HUES64 (cell line): Measurements from ENCODE around the gene MAL.

Source experiments
- H3K27ac ChIP-seq: 2 replicates; pipeline ENCODE4 v1.7.0; 2013; ENCODE audit warnings: low read depth, low read length, inconsistent platforms
- H3K27me3 ChIP-seq: 2 replicates; pipeline ENCODE4 v1.6.1; 2013; ENCODE audit warnings: mild to moderate bottlenecking, low read length; ENCODE audit not compliant: insufficient read depth
- H3K36me3 ChIP-seq: 2 replicates; pipeline ENCODE4 v1.6.1; 2013; ENCODE audit warnings: mild to moderate bottlenecking, low read length; ENCODE audit not compliant: insufficient read depth
- H3K4me1 ChIP-seq: 2 replicates; pipeline ENCODE4 v1.6.1; 2013; ENCODE audit warnings: mild to moderate bottlenecking, low read length, moderate library complexity; ENCODE audit not compliant: insufficient read depth
- H3K4me3 ChIP-seq: 2 replicates; pipeline ENCODE4 v1.5.1; 2013; ENCODE audit warnings: mild to moderate bottlenecking, low read length, moderate library complexity
- H3K9ac ChIP-seq: 2 replicates; pipeline ENCODE4 v1.6.1; 2013; ENCODE audit warnings: mild to moderate bottlenecking, low read depth, low read length
- H3K9me3 ChIP-seq: 2 replicates; pipeline ENCODE4 v1.6.1; 2013; ENCODE audit warnings: low read depth, low read length; ENCODE audit not compliant: insufficient read depth
- WGBS: fragments of 150-250, 120-280 bp; methylation state at CpG from one replicate; pipeline ENCODE4 v1.1.7; 2013; ENCODE audit warnings: missing lambda C conversion rate; 5-methylcytosine and 5-hydroxymethylcytosine counted together

Gene MAL

GRCh38 chr2:95052307-95052706 lies 26.8 kb downstream of the MAL start:
- WGBS: 91% methylated on average over 6 of the region's 6 CpGs
- Histone ChIP-seq H3K36me3 (no peaks in the 10 kb centered on the region), H3K27ac (no peak overlapping the region), H3K4me3 (no peak overlapping the region), H3K27me3 (no peaks in the 10 kb centered on the region), H3K9ac (no peak overlapping the region), H3K9me3 (no peaks in the 10 kb centered on the region), H3K4me1 (peaks cover 3% of the 10 kb centered on the region; the same call in 1 of the 2 replicates)

GRCh38 chr2:95052804-95053479 lies 27.4 kb downstream of the MAL start:
- Histone ChIP-seq H3K9me3 (no peaks in the 10 kb centered on the region), H3K4me3 (no peak overlapping the region), H3K9ac (no peak overlapping the region), H3K27ac (no peak overlapping the region), H3K36me3 (no peaks in the 10 kb centered on the region), H3K27me3 (no peaks in the 10 kb centered on the region), H3K4me1 (peaks cover 3% of the 10 kb centered on the region; the same call in 1 of the 2 replicates)
- WGBS: 87% methylated on average over 13 of the region's 13 CpGs

DNA sequence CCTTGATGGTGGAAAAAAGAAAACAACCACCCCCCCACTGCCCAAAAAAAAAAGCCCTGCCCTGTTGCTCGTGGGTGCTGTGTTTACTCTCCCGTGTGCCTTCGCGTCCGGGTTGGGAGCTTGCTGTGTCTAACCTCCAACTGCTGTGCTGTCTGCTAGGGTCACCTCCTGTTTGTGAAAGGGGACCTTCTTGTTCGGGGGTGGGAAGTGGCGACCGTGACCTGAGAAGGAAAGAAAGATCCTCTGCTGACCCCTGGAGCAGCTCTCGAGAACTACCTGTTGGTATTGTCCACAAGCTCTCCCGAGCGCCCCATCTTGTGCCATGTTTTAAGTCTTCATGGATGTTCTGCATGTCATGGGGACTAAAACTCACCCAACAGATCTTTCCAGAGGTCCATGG lies 28.0 kb downstream of the MAL start:
- Histone ChIP-seq H3K36me3 (no peaks in the 10 kb centered on the region), H3K27ac (no peak overlapping the region), H3K4me3 (no peak overlapping the region), H3K9me3 (no peaks in the 10 kb centered on the region), H3K27me3 (no peaks in the 10 kb centered on the region), H3K9ac (no peak overlapping the region), H3K4me1 (peaks cover 3% of the 10 kb centered on the region; the same call in 1 of the 2 replicates)
- 54% methylated on average over 11 of the region's 11 CpGs for WGBS

DNA sequence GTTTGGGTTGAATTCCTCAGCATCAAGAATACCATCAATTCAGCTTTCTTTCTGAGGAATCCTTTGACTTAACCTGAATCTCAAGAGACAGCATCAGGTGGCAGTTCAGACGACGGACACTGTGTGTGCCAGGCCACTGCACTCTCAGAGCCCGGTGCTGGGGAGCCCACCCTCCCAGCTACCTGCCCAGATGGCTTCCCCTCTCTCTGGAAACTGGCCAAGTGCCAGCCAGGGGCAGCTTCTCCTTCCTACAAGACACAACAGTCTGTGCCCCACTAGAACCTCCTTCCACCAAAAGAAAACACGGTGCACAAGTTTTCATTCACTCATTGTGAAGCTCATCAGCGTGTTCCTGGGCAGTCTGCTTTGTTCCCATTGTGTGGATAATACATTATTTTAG lies 28.5 kb downstream of the MAL start:
- Histone ChIP-seq H3K27me3 (no peaks in the 10 kb centered on the region), H3K27ac (no peak overlapping the region), H3K4me1 (peaks cover 3% of the 10 kb centered on the region; the same call in 1 of the 2 replicates), H3K4me3 (no peak overlapping the region), H3K9ac (no peak overlapping the region), H3K36me3 (no peaks in the 10 kb centered on the region), H3K9me3 (no peaks in the 10 kb centered on the region)
- WGBS: 75% methylated on average over 5 of the region's 5 CpGs

DNA sequence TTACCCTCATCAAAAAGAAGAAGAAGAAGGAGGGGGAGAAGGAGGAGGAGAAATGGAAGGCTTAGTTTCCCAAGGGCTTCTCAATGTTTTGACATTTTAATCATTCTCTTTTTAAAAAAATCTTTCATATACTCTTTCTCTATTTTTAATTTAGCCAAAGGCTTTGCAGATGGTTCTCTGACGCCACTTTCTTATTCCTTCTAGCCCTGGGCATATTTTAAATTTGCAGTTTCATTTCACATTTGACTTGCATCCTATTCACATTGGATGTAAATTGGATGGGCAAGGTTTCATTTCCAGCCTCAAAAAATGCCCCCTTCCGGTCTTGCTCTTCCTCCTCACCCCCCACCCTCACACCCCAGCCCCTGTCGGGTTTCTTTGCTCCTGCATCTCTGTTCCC lies 29.8 kb downstream of the MAL start:
- H3K4me3 ChIP-seq: no peak overlapping the region
- H3K27me3 ChIP-seq: no peaks in the 10 kb centered on the region
- H3K9ac ChIP-seq: no peak overlapping the region
- no peak overlapping the region for H3K27ac ChIP-seq
- no peaks in the 10 kb centered on the region for H3K9me3 ChIP-seq
- H3K36me3 ChIP-seq: no peaks in the 10 kb centered on the region
- H3K4me1 ChIP-seq: peaks cover 3% of the 10 kb centered on the region; the same call in 1 of the 2 replicates
- 68% methylated on average over 3 of the region's 3 CpGs for WGBS

DNA sequence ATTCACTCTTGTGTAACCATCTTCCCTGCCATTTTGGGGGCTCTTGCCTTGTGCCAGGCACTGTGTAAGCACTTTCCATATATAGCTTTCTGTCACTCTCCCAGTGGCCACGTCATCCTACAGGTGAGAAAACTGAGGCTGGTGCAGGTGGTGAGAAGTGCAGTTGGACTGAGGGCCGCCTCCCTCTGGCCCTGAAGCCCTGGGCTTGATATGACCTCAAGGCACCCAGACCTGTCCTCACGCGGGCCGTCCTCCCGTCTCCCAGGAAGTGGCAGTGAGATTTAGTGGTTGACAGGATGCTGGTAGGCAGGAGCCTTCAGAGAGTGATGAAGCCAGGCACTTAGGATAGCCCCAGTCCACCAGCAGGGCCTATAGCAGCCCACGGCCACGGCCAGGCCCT lies 30.5 kb downstream of the MAL start:
- 88% methylated on average over 8 of the region's 8 CpGs for WGBS
- H3K9me3 ChIP-seq: no peaks in the 10 kb centered on the region
- H3K9ac ChIP-seq: no peak overlapping the region
- H3K4me1 ChIP-seq: peaks cover 3% of the 10 kb centered on the region; the same call in 1 of the 2 replicates
- no peaks in the 10 kb centered on the region for H3K27me3 ChIP-seq
- H3K27ac ChIP-seq: no peak overlapping the region
- no peak overlapping the region for H3K4me3 ChIP-seq
- no peaks in the 10 kb centered on the region for H3K36me3 ChIP-seq

- Histone ChIP-seq H3K36me3 (no peaks in the 10 kb centered on the region), H3K9me3 (no peaks in the 10 kb centered on the region), H3K4me3 (no peak overlapping the region), H3K9ac (no peak overlapping the region), H3K4me1 (peaks cover 3% of the 10 kb centered on the region; the same call in 1 of the 2 replicates), H3K27me3 (no peaks in the 10 kb centered on the region), H3K27ac (no peak overlapping the region)
- WGBS: 88% methylated on average over 15 of the region's 15 CpGs
Observed at GRCh38 chr2:95056461-95057459, 31.3 kb downstream of the MAL start.

DNA sequence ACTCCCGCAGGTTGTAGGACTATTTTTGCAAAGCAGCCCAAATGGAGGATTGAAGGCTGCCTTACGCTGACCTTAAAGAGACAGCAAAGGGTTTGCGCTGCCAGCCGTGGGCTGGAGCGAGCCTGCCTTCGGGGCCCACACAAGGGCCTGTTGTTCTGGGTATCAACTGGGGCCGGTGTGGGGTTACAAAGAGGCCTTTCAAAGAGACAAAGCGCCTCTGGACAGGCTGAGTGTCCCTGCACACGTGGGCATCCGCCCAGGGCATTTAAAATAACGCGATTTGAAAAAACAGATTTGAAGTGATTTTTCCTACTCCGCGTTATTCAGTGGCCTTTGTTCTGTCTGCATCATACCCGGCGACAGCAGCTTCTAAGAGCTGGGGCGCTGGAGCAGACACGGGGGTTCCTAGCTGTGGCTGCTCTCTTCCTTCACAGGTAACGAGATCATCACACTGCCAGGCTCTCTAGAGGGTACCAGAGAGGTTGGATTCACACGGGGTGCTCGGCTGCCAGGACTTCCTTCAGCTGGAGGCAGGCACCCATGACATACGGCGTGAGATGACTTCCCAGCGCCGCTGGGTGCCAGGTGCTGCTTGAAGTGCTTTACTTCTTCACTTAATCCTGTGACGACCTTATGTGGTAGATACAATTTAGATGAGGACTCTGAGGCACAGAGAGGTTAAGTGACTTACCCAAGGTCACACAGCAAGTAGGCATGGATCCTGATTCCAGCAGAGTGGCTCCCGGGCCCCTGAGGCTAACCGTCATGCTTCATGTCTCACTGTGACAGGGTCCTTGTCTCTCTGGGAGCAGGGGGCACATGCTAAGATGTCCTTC lies 32.2 kb downstream of the MAL start:
- 92% methylated on average over 28 of the region's 28 CpGs for WGBS
- Histone ChIP-seq H3K9me3 (no peaks in the 10 kb centered on the region), H3K4me1 (peaks cover 6% of the 10 kb centered on the region), H3K27ac (no peak overlapping the region), H3K9ac (no peak overlapping the region), H3K36me3 (no peaks in the 10 kb centered on the region), H3K27me3 (no peaks in the 10 kb centered on the region), H3K4me3 (no peak overlapping the region)

GRCh38 chr2:95058466-95058988 lies 33.0 kb downstream of the MAL start:
- Histone ChIP-seq H3K4me1 (peaks cover 10% of the 10 kb centered on the region), H3K27ac (no peak overlapping the region), H3K4me3 (no peak overlapping the region), H3K9me3 (no peaks in the 10 kb centered on the region), H3K27me3 (no peaks in the 10 kb centered on the region), H3K9ac (no peak overlapping the region), H3K36me3 (no peaks in the 10 kb centered on the region)
- WGBS: 87% methylated on average over 9 of the region's 9 CpGs

- no peaks in the 10 kb centered on the region for H3K27me3 ChIP-seq
- peaks cover 10% of the 10 kb centered on the region for H3K4me1 ChIP-seq
- WGBS: 83% methylated on average over 11 of the region's 11 CpGs
- no peak overlapping the region for H3K27ac ChIP-seq
- H3K36me3 ChIP-seq: no peaks in the 10 kb centered on the region
- H3K4me3 ChIP-seq: no peak overlapping the region
- H3K9me3 ChIP-seq: no peaks in the 10 kb centered on the region
- no peak overlapping the region for H3K9ac ChIP-seq
Observed at GRCh38 chr2:95058989-95059641, 33.6 kb downstream of the MAL start.
